ENCODE results near the gene IGFBPL1.

DNA sequence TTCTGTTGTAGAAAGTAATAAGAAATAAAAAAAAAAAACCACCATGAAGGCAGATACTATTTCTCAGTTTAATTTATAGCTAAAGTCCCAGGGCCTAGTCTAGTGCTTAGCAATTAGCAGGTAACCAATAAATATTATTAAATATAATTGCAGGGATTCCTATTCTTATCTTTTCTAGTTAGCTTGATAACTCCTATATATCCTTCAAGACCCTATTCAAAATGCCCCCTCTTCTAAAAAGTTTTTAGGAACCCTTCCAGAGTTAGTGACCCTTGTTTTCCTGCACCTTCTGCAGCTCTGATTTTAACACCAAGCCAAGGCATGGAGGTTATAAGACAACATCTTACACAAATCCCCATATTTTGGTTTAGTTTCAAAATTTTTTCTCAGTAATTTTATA lies 56.4 kb downstream of the IGFBPL1 start:
- no peak for TF ChIP-seq EZH2 (IDR thresholded peaks at IDR 0.05; ENCODE audit: low read depth)
- TF ChIP-seq, protein P1, sequence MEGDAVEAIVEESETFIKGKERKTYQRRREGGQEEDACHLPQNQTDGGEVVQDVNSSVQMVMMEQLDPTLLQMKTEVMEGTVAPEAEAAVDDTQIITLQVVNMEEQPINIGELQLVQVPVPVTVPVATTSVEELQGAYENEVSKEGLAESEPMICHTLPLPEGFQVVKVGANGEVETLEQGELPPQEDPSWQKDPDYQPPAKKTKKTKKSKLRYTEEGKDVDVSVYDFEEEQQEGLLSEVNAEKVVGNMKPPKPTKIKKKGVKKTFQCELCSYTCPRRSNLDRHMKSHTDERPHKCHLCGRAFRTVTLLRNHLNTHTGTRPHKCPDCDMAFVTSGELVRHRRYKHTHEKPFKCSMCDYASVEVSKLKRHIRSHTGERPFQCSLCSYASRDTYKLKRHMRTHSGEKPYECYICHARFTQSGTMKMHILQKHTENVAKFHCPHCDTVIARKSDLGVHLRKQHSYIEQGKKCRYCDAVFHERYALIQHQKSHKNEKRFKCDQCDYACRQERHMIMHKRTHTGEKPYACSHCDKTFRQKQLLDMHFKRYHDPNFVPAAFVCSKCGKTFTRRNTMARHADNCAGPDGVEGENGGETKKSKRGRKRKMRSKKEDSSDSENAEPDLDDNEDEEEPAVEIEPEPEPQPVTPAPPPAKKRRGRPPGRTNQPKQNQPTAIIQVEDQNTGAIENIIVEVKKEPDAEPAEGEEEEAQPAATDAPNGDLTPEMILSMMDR (conservative IDR thresholded peaks at IDR 0.05): no peak

Data from PC-9 (cell line).